Ovary (tissue), 9 donors: Measurements from ENCODE around the gene SMOC2. TPM values are rescaled to one million over a fixed set of nuclear protein-coding genes. Genes with fewer than 3 reads are reported as not detected.
"Not testable (repeated sequence)": the region's sequence is repeated elsewhere in the genome, so short reads cannot be mapped to it uniquely, and the experiment has no call there.

Experiments used
- DNase-seq, 5 donors: peaks; one replicate each; pipeline ENCODE4 v3.0.0-alpha.2; 2019 to 2020
- H3K27ac ChIP-seq, 2 donors: fragments of 200-600 bp; one replicate each; pipeline versions ENCODE4 v1.5.1 to v1.8.0; 2019 to 2022
- H3K27me3 ChIP-seq: fragments of 200-600 bp; one replicate; pipeline ENCODE4 v1.8.0; 2022
- H3K36me3 ChIP-seq: fragments of 200-600 bp; sonication (generic); one replicate; pipeline ENCODE4 v1.5.1; 2019
- H3K4me1 ChIP-seq: one replicate; pipeline ENCODE4 v1.8.1; 2013; ENCODE audit warnings: mild to moderate bottlenecking, moderate library complexity; ENCODE audit not compliant: insufficient read depth
- H3K4me3 ChIP-seq: fragments of 200-600 bp; sonication (generic); one replicate; pipeline ENCODE4 v1.5.1; 2017
- H3K9me3 ChIP-seq, 2 donors: fragments of 200-600 bp in 1 of 2; sonication (generic) in 1 of 2; one replicate each; pipeline versions ENCODE4 v1.5.1 to v1.8.1; 2013 to 2019; ENCODE audit warnings: mild to moderate bottlenecking in 1 of 2, moderate library complexity in 1 of 2
- CTCF ChIP-seq, 3 donors: fragments of 450-650 bp in 2 of 3; fragments of 200-600 bp in 1 of 3; IDR thresholded peaks; one replicate each; pipeline versions ENCODE4 v1.5.1 to v1.8.0; 2016 to 2022; ENCODE audit warnings: antibody characterized with exemption in 3 of 3, mild to moderate bottlenecking in 1 of 3
- EP300 ChIP-seq: sonication (generic); formaldehyde crosslinking; IDR thresholded peaks from one replicate; pipeline ENCODE4 v1.6.1; 2017; ENCODE audit warnings: antibody characterized with exemption
- POLR2A ChIP-seq: fragments of 450-650 bp; IDR thresholded peaks from one replicate; pipeline ENCODE4 v1.6.1; 2017; ENCODE audit warnings: antibody characterized with exemption, mild to moderate bottlenecking, moderate library complexity
- WGBS, 3 donors: extraction: QIAGEN DNeasy Blood & Tissue Kit in 1 of 3; methylation state at CpG; one replicate each; pipeline versions ENCODE4 v1.1.5 to v1.1.7; 2013 to 2017; 5-methylcytosine and 5-hydroxymethylcytosine counted together
- intact Hi-C, 4 donors: fragments of 100-400 bp; cut with DNase I; formaldehyde crosslinking; loops; one replicate each; pipeline versions ENCODE4 v1.11.0 to v1.15.1; 2022 to 2023
- polyA plus RNA-seq, 2 donors: library from polyadenylated mRNA; stranded (reverse); fragments of 200-250 nt in 1 of 2; fragments of 350-450 nt in 1 of 2; fragmentation: Illumina TruSeq in 1 of 2; extraction: RNeasy Lipid Tissue Mini Kit (QIAGEN cat#74804) in 1 of 2; gene quantifications; one replicate each; pipeline ENCODE4 v1.2.3, GENCODE V29; 2013 to 2014
- total RNA-seq, 7 donors: library from RNA; depleted of rRNA in 2 of 7; stranded (reverse); fragments of >200 nt in 2 of 7; fragmentation: NEBNext Ultra II Directional in 3 of 7; extraction: Animal tissue kit (Norgen Biotek cat#: 25700) in 3 of 7; gene quantifications; one replicate each; pipeline versions ENCODE4 v1.1.0 to v1.2.4, GENCODE V29; 2016 to 2023
- donor health status: DM: no; HTN: no; CAD: no; lungs with moderate emphysema.
- donor health status: DM: no; HTN: no; CAD: no.
- donor health status: Bipolar disorder and iron deficiency.
- donor health status: DM: yes; HTN: yes; CAD: no.
- donor health status: DM: no; HTN: no; CAD: no.
- donor health status: DM: yes; HTN: yes; CAD: no.

Gene SMOC2
- total and polyA plus RNA-seq, 9 donors = 84.4 to 272 (median 129) TPM

GRCh38 chr6:168571268-168571667, 130.3 kb downstream of the SMOC2 start:
- Histone ChIP-seq H3K27me3 (no peaks in the 10 kb centered on the region), H3K9me3 (no peaks in the 10 kb centered on the region), H3K4me3 (no peak overlapping the region), H3K4me1 (peaks cover 12% of the 10 kb centered on the region), H3K27ac (no peak overlapping the region), H3K36me3 (no peaks in the 10 kb centered on the region)
- TF ChIP-seq CTCF (IDR thresholded peaks at IDR 0.05) (no peak), EP300 (no peak), POLR2A (no peak)
- DNase-seq = no peak
- 95 to 96% (median 96%) methylated on average over 19 of the region's 19 CpGs for WGBS, 3 donors
- intact Hi-C loops = no loop called here

GRCh38 chr6:168573276-168573835, 132.4 kb downstream of the SMOC2 start:
- H3K27me3 ChIP-seq, H3K4me3 ChIP-seq, H3K36me3 ChIP-seq, DNase-seq, H3K9me3 ChIP-seq, intact Hi-C loops, H3K27ac ChIP-seq: not testable (repeated sequence)
- H3K4me1 ChIP-seq = peaks cover 12% of the 10 kb centered on the region
- 86 to 92% (median 89%) methylated on average over 24 to 28 of the region's 28 CpGs for WGBS, 3 donors

- DNase-seq = peak in 1 of 5 donors; percentile 47
- H3K9me3 ChIP-seq = no peaks in the 10 kb centered on the region
- H3K27me3 ChIP-seq = no peaks in the 10 kb centered on the region
- H3K4me1 ChIP-seq = peaks cover 13% of the 10 kb centered on the region
- no peak overlapping the region for H3K4me3 ChIP-seq
- H3K36me3 ChIP-seq = no peaks in the 10 kb centered on the region
- H3K27ac ChIP-seq = peak overlapping the region; percentile 17 to 36
- intact Hi-C loops = no loop called here
- TF ChIP-seq POLR2A (no peak), EP300 (no peak), CTCF (IDR thresholded peaks at IDR 0.05) (no peak)
- WGBS, 3 donors = 56 to 69% (median 58%) methylated on average over 15 to 17 of the region's 17 CpGs
Observed at GRCh38 chr6:168574075-168574698, 133.2 kb downstream of the SMOC2 start.

- Histone ChIP-seq H3K27me3 (no peaks in the 10 kb centered on the region), H3K4me3 (no peak overlapping the region), H3K36me3 (no peaks in the 10 kb centered on the region), H3K27ac (peak overlapping the region; percentile 17 to 36), H3K4me1 (peaks cover 16% of the 10 kb centered on the region), H3K9me3 (no peaks in the 10 kb centered on the region)
- 6 to 11% (median 9%) methylated on average over 16 to 17 of the region's 17 CpGs for WGBS, 3 donors
- peak; percentile 76 to 88 (median 83) for DNase-seq
- intact Hi-C loops = no loop called here
- TF ChIP-seq POLR2A (no peak), EP300 (no peak), CTCF (IDR thresholded peaks at IDR 0.05) (no peak)
Observed at GRCh38 chr6:168574699-168575195, 133.8 kb downstream of the SMOC2 start.
